H1 (cell line): ENCODE measurements around the gene DDT. TPM values are rescaled to one million over a fixed set of nuclear protein-coding genes. Genes with fewer than 3 reads are reported as not detected.

Source experiments
- CHD7 ChIP-seq: fragments of 300-600 bp; sonication (generic); IDR thresholded peaks from 2 replicates; pipeline ENCODE4 v1.7.1; 2012; ENCODE audit warnings: low read length, moderate library complexity, mild to moderate bottlenecking, inconsistent platforms; ENCODE audit not compliant: insufficient replicate concordance
- RBBP5 ChIP-seq: IDR thresholded peaks from 2 replicates; pipeline ENCODE4 v1.7.1; 2012; ENCODE audit warnings: low read depth, mild to moderate bottlenecking, inconsistent platforms, low read length, moderate library complexity, borderline replicate concordance
- polyA plus RNA-seq, 7 experiments: library from polyadenylated mRNA; depleted of rRNA in 3 of 7; stranded (reverse) in 5 of 7; unstranded in 2 of 7; fragments of >200 nt in 5 of 7; fragments of 200-250 nt in 2 of 7; gene quantifications; 1 replicate in 5 of 7; 2 replicates in 1 of 7; 4 replicates in 1 of 7; pipeline versions ENCODE4 v1.2.1 to v1.2.3, GENCODE V29; 2011 to 2013; ENCODE audit warnings: missing spikeins in 2 of 7, mixed read lengths in 2 of 7
- total RNA-seq: library from RNA; stranded (reverse); fragmentation: NEBNext Ultra II Directional; extraction: Animal tissue kit (Norgen Biotek cat#: 25700); gene quantifications from 2 replicates; pipeline ENCODE4 v1.2.1, GENCODE V29; 2021

Gene DDT
- total and polyA plus RNA-seq, 2 of the 8 experiments (the other 6 are each of a cell fraction or from before 2014, with no cell fraction given), result 106 to 341 TPM

- no peak for TF ChIP-seq CHD7
- TF ChIP-seq RBBP5, result no peak
These were observed 41.9 kb upstream of the DDT start (continued) for GRCh38 chr22:24016156-24016555.
